ENCODE measurements around the gene GRM6.

The GRM6 gene

GRCh38 chr5:178991190-178992145, 3.7 kb downstream of the GRM6 start:
- no peak overlapping the region for H3K4me3 ChIP-seq (ENCODE audit: low read length)
- TF ChIP-seq ZNF274 (IDR thresholded peaks at IDR 0.05; ENCODE audit: low read depth, low read length), result no peak

- no peak for TF ChIP-seq ZNF274 (IDR thresholded peaks at IDR 0.05; ENCODE audit: low read depth, low read length)
- no peak overlapping the region for H3K4me3 ChIP-seq (ENCODE audit: low read length)
Observed at GRCh38 chr5:178990491-178990890, 4.6 kb downstream of the GRM6 start.

GRCh38 chr5:178989311-178989710, 5.8 kb downstream of the GRM6 start:
- TF ChIP-seq ZNF274 (IDR thresholded peaks at IDR 0.05; ENCODE audit: low read depth, low read length), result no peak
- H3K4me3 ChIP-seq (ENCODE audit: low read length), result no peak overlapping the region

GRCh38 chr5:178988436-178989220, 6.5 kb downstream of the GRM6 start:
- no peak for TF ChIP-seq ZNF274 (IDR thresholded peaks at IDR 0.05; ENCODE audit: low read depth, low read length)
- no peak overlapping the region for H3K4me3 ChIP-seq (ENCODE audit: low read length)

GRCh38 chr5:178986326-178986960, 8.7 kb downstream of the GRM6 start:
- H3K4me3 ChIP-seq (ENCODE audit: low read length), result no peak overlapping the region
- TF ChIP-seq ZNF274 (IDR thresholded peaks at IDR 0.05; ENCODE audit: low read depth, low read length), result no peak

- no peak for TF ChIP-seq ZNF274 (IDR thresholded peaks at IDR 0.05; ENCODE audit: low read depth, low read length)
- no peak overlapping the region for H3K4me3 ChIP-seq (ENCODE audit: low read length)
Observed at GRCh38 chr5:178984145-178985072, 10.7 kb downstream of the GRM6 start.

- no peak for TF ChIP-seq ZNF274 (IDR thresholded peaks at IDR 0.05; ENCODE audit: low read depth, low read length)
- no peak overlapping the region for H3K4me3 ChIP-seq (ENCODE audit: low read length)
Observed at GRCh38 chr5:178983728-178984127, 11.4 kb downstream of the GRM6 start.

GRCh38 chr5:178982941-178983340, 12.2 kb downstream of the GRM6 start:
- H3K4me3 ChIP-seq (ENCODE audit: low read length), result no peak overlapping the region
- no peak for TF ChIP-seq ZNF274 (IDR thresholded peaks at IDR 0.05; ENCODE audit: low read depth, low read length)

GRCh38 chr5:178981381-178981780, 13.7 kb downstream of the GRM6 start:
- no peak for TF ChIP-seq ZNF274 (IDR thresholded peaks at IDR 0.05; ENCODE audit: low read depth, low read length)
- no peak overlapping the region for H3K4me3 ChIP-seq (ENCODE audit: low read length)

- no peak overlapping the region for H3K4me3 ChIP-seq (ENCODE audit: low read length)
- TF ChIP-seq ZNF274 (IDR thresholded peaks at IDR 0.05; ENCODE audit: low read depth, low read length), result peak; percentile 88
Observed at GRCh38 chr5:178965465-178966055, 29.6 kb downstream of the GRM6 start.

- no peak for TF ChIP-seq ZNF274 (IDR thresholded peaks at IDR 0.05; ENCODE audit: low read depth, low read length)
- no peak overlapping the region for H3K4me3 ChIP-seq (ENCODE audit: low read length)
Observed at GRCh38 chr5:178941361-178941760, 53.8 kb downstream of the GRM6 start.

- no peak for TF ChIP-seq ZNF274 (IDR thresholded peaks at IDR 0.05; ENCODE audit: low read depth, low read length)
- no peak within 1 kb of the TSS for H3K4me3 ChIP-seq (ENCODE audit: low read length)
Observed at GRCh38 chr5:178940569-178941360, 54.4 kb downstream of the GRM6 start, which contains the start of gene ZNF454. Gene ZNF454, plus strand, starts transcription at chr5:178941198. Its CDS starts 1,594 bp downstream, at chr5:178942792.

All from GM08714 (cell line).